MM.1S (cell line): ENCODE data around the gene SLC29A1.

Experiments used
- DNase-seq: peaks from one replicate; pipeline ENCODE4 v3.0.0-alpha.2; 2015
- H2AFZ ChIP-seq: fragments of 300-600 bp; sonication (generic); 2 replicates; pipeline ENCODE4 v1.6.0; 2016; ENCODE audit warnings: antibody characterized with exemption, low read length
- H3F3A ChIP-seq: fragments of 300-600 bp; sonication (generic); 2 replicates; pipeline ENCODE4 v1.6.1; 2016; ENCODE audit warnings: mild to moderate bottlenecking, antibody characterized with exemption, low read length, moderate library complexity, mixed read lengths; ENCODE audit not compliant: insufficient read depth
- H3K27ac ChIP-seq: fragments of 300-600 bp; sonication (generic); 2 replicates; pipeline ENCODE4 v1.5.1; 2016; ENCODE audit warnings: mild to moderate bottlenecking, low read length
- H3K27me3 ChIP-seq: fragments of 300-600 bp; sonication (generic); replicated peaks from 2 replicates; pipeline ENCODE4 v1.6.0; 2016; ENCODE audit warnings: low read length; ENCODE audit not compliant: insufficient read depth
- H3K36me3 ChIP-seq: fragments of 300-600 bp; sonication (generic); replicated peaks from 2 replicates; pipeline ENCODE4 v1.6.1; 2016; ENCODE audit warnings: mild to moderate bottlenecking, low read length, mixed read lengths; ENCODE audit not compliant: insufficient read depth
- H3K4me1 ChIP-seq: fragments of 300-600 bp; sonication (generic); 2 replicates; pipeline ENCODE4 v1.6.1; 2016; ENCODE audit warnings: low read length, mixed read lengths
- H3K4me2 ChIP-seq: fragments of 300-600 bp; sonication (generic); 2 replicates; pipeline ENCODE4 v1.6.0; 2016; ENCODE audit warnings: low read depth, low read length
- H3K4me3 ChIP-seq: fragments of 300-600 bp; sonication (generic); 2 replicates; pipeline ENCODE4 v1.5.1; 2016; ENCODE audit warnings: low read length, mixed read lengths
- H3K79me2 ChIP-seq: fragments of 300-600 bp; sonication (generic); 2 replicates; pipeline ENCODE4 v1.6.1; 2016; ENCODE audit warnings: mixed run types, low read length, mixed read lengths
- H3K9ac ChIP-seq: fragments of 300-600 bp; sonication (generic); 2 replicates; pipeline ENCODE4 v1.6.1; 2016; ENCODE audit warnings: low read length, mixed read lengths
- H3K9me2 ChIP-seq: fragments of 300-600 bp; sonication (generic); replicated peaks from 2 replicates; pipeline ENCODE4 v1.6.1; 2016; ENCODE audit warnings: mild to moderate bottlenecking, low read length, mixed read lengths; ENCODE audit not compliant: insufficient read depth
- H3K9me3 ChIP-seq: fragments of 300-600 bp; sonication (generic); replicated peaks from 2 replicates; pipeline ENCODE4 v1.6.1; 2016; ENCODE audit warnings: mild to moderate bottlenecking, low read length, mixed read lengths; ENCODE audit not compliant: insufficient read depth
- H4K20me1 ChIP-seq: fragments of 300-600 bp; sonication (generic); 2 replicates; pipeline ENCODE4 v1.6.1; 2016; ENCODE audit warnings: mild to moderate bottlenecking, low read length, moderate library complexity, mixed read lengths; ENCODE audit not compliant: insufficient read depth
- CTCF ChIP-seq: fragments of 300-600 bp; sonication (generic); IDR thresholded peaks from 2 replicates; pipeline ENCODE4 v1.5.1; 2016; ENCODE audit warnings: antibody characterized with exemption, low read length, mixed read lengths
- EZH2 ChIP-seq: fragments of 300-600 bp; sonication (generic); optimal IDR thresholded peaks from 2 replicates; pipeline ENCODE3; 2017; ENCODE audit warnings: low read depth, mild to moderate bottlenecking, antibody characterized with exemption, low read length, mixed read lengths
- EZH2phosphoT487 ChIP-seq: fragments of 300-600 bp; sonication (generic); IDR thresholded peaks from 2 replicates; pipeline ENCODE4 v1.6.1; 2018; ENCODE audit warnings: antibody characterized with exemption, low read length

Gene SLC29A1

GRCh38 chr6:44275271-44275748 lies 51.9 kb downstream of the SLC29A1 start:
- H3K4me3 ChIP-seq, result no peak overlapping the region

DNA sequence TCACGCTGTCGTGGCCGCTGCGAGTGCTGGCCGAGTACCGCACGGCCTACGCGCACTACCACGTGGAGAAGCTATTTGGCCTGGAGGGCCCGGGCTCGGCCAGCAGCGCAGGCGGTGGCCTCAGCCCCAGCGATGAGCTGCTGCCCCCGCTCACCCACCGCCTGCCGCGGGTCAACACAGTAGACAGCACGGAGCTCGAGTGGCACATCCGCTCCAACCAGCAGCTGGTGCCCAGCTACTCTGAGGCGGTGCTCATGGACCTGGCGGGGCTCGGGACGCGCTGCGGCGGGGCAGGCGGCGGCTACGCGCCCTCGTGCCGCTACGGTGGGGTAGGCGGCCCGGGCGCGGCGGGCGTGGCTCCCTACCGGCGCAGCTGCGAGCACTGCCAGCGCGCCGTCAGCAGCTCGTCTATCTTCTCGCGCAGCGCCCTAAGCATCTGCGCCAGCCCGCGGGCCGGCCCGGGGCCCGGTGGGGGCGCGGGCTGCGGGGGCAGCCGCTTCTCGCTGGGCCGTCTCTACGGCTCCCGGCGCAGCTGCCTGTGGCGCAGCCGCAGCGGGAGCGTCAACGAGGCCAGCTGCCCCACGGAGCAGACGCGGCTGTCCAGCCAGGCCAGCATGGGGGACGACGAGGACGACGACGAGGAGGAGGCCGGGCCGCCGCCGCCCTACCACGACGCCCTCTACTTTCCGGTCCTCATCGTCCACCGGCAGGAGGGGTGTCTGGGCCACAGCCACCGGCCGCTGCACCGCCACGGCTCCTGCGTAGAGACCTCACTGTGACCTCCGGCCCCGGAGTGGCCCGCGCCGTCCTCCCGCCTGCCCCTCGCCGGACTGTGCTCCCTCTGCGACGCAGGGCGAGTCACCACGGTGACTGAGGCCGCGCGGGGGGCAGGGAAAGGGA lies 52.6 kb downstream of the SLC29A1 start:
- no peak for TF ChIP-seq EZH2phosphoT487
- TF ChIP-seq CTCF, result no peak
- TF ChIP-seq EZH2, result no peak
- H3K36me3 ChIP-seq, result no peaks in the 10 kb centered on the region
- H3K9me3 ChIP-seq, result no peaks in the 10 kb centered on the region
- H3K27ac ChIP-seq, result no peak overlapping the region
- no peaks in the 10 kb centered on the region for H3K79me2 ChIP-seq
- H3K9me2 ChIP-seq, result no peaks in the 10 kb centered on the region
- no peak overlapping the region for H3K4me3 ChIP-seq
- peaks cover 58% of the 10 kb centered on the region for H3K27me3 ChIP-seq
- no peak overlapping the region for H3K9ac ChIP-seq
- H4K20me1 ChIP-seq, result no peaks in the 10 kb centered on the region
- no peak overlapping the region for H2AFZ ChIP-seq
- no peak for DNase-seq
- H3K4me1 ChIP-seq, result no peaks in the 10 kb centered on the region
- H3F3A ChIP-seq, result no peaks in the 10 kb centered on the region
- H3K4me2 ChIP-seq, result no peak overlapping the region

More at GRCh38 chr6:44275271-44275748, 51.9 kb downstream of the SLC29A1 start:
- TF ChIP-seq CTCF (no peak), EZH2phosphoT487 (no peak), EZH2 (no peak)
- no peak overlapping the region for H3K9ac ChIP-seq
- DNase-seq, result no peak
- H3K4me1 ChIP-seq, result no peaks in the 10 kb centered on the region
- no peaks in the 10 kb centered on the region for H3K9me3 ChIP-seq
- no peaks in the 10 kb centered on the region for H4K20me1 ChIP-seq
- no peak overlapping the region for H3K27ac ChIP-seq
- H2AFZ ChIP-seq, result no peak overlapping the region
- H3K9me2 ChIP-seq, result no peaks in the 10 kb centered on the region
- no peaks in the 10 kb centered on the region for H3K36me3 ChIP-seq
- H3F3A ChIP-seq, result no peaks in the 10 kb centered on the region
- H3K79me2 ChIP-seq, result no peaks in the 10 kb centered on the region
- H3K27me3 ChIP-seq, result peaks cover 52% of the 10 kb centered on the region
- H3K4me2 ChIP-seq, result no peak overlapping the region

- Histone ChIP-seq H3K9ac (no peak overlapping the region), H3K79me2 (no peaks in the 10 kb centered on the region), H3K4me1 (no peaks in the 10 kb centered on the region), H4K20me1 (no peaks in the 10 kb centered on the region), H3K9me2 (no peaks in the 10 kb centered on the region), H2AFZ (no peak overlapping the region), H3K4me3 (no peak overlapping the region), H3K36me3 (no peaks in the 10 kb centered on the region), H3K27ac (no peak overlapping the region), H3K4me2 (no peak overlapping the region), H3F3A (no peaks in the 10 kb centered on the region), H3K9me3 (no peaks in the 10 kb centered on the region), H3K27me3 (peaks cover 57% of the 10 kb centered on the region)
- no peak for DNase-seq
- TF ChIP-seq EZH2 (no peak), CTCF (no peak), EZH2phosphoT487 (no peak)
These were observed 53.6 kb downstream of the SLC29A1 start for GRCh38 chr6:44276667-44277640.
